GM21737 (cell line): Measurements from ENCODE around the gene RTP5.
A peak's percentile ranks its signal among the peaks of the same experiment; 100 is the strongest.

Source experiments
- ATAC-seq: cut with Tn5 transposase; IDR thresholded peaks from one replicate; pipeline ENCODE4 v1.9.1; 2021; ENCODE audit warnings: mild to moderate bottlenecking, moderate library complexity; ENCODE audit not compliant: unreplicated experiment

RTP5 gene

DNA sequence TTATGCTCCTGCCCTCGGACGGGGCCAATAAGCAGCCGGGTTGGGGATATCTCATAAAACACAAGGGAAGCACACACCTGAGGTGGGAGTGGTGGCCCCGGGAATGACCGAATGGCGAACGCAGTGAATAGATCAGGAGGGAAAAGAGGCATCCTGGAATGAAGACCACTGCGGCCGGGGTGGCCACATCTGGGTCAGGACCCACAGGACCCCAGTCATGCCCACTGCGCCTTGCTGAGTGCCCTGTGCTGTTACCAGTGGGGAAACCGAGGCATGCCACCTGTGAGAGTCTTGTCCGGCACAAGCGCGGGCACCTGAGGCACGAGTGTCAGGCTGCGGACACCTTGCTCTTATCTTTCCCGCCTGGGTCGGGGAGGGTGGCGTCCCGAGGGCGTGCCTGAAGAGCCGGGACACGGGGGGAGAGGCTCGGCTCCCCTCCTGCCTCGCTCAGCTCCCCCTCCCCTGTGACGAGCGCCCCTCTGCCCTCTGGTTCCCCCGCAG lies 12.4 kb upstream of the RTP5 start:
- ATAC-seq = no peak

DNA sequence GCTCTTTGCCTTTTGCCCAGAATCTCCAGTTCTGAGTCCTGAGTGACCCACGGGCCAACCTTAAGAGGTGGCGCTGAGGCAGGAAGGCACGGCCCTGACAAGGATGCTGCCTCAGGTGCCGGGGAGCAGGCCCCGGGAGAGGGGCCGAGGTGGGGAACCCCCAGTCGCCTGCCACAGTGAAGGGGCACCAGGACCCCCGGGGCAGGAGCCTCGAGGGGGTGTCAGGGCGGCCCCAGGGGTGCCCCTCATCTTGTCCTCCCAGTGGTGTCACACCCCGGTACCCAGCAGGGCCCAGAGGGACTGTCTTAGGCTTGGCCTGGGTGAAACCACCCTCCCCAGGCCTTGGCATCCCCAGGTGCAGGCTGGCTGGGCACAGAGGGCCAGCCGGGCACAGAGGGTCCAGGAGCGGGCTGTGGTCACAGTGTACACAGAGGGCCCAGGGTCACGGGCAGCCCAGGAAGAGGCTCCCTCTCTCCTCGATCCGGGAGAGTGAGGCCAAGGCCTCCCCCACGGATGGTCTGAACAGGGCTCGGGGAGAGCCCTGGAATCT lies 11.9 kb upstream of the RTP5 start:
- no peak for ATAC-seq

DNA sequence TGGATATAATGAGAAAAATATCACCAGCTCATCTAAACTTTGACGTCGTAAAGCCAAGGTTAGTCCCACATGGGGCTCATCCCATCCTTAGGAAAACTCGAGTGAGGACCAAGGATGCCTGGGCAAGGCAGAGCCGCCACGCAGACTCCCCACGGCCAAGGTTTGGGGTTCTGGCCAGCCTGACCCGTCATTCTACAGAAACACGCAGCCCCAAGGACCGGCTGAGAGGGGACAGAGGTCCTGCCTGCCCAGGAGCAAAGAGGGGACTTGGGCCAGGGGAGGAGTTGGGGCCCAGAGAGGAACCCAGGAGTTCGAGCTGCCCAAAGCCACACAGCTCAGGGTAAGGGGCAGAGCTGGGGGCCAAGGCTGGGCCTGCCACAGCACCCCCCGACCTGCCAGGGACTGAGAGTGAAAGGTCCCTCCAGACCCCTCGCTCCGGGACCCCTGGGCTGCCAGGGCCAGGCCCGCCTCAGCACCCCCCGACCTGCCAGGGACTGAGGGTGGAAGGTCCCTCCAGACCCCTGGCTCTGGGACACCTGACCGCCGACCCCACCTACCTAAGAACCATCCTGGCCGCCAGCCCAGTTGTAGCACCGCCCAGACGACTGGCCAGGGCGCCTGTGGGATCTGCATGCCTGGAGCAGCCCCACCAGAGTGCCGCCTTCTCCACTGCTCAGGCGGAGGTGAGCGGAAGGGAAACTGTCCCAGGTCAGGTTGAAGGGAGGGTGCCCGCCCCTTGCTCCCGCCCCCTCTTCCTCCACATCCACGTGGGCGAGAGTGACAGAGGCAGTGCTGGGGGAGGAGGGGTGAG lies 11.1 kb upstream of the RTP5 start, which contains the start of gene PDCD1:
Gene PDCD1, minus strand, starts transcription at position 689 of the 811 bp plus-strand sequence. Its CDS starts 56 bp downstream, at position 633.
- peak; percentile 40 for ATAC-seq

DNA sequence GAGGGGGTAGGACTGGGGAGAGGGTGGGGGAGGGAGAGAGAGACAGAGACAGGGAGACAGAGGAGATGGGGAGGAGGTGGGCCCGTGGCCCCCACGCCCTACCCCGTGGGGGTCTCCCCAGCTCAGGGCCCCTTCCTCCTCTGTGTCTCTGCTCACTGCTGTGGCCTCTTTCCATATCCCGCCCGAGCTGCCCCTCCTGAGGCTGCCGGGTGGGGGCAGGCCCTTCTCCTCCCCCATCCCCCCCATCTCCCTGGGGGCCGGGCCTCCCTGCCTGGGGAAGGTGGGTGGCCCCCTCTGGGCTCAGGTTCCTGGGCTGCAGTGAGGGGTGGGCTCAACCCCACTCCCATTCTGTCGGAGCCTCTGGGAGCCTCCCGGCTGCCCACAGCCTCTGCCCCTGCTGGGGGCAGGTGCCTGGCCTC lies 10.5 kb upstream of the RTP5 start:
- peak; percentile 21 for ATAC-seq

DNA sequence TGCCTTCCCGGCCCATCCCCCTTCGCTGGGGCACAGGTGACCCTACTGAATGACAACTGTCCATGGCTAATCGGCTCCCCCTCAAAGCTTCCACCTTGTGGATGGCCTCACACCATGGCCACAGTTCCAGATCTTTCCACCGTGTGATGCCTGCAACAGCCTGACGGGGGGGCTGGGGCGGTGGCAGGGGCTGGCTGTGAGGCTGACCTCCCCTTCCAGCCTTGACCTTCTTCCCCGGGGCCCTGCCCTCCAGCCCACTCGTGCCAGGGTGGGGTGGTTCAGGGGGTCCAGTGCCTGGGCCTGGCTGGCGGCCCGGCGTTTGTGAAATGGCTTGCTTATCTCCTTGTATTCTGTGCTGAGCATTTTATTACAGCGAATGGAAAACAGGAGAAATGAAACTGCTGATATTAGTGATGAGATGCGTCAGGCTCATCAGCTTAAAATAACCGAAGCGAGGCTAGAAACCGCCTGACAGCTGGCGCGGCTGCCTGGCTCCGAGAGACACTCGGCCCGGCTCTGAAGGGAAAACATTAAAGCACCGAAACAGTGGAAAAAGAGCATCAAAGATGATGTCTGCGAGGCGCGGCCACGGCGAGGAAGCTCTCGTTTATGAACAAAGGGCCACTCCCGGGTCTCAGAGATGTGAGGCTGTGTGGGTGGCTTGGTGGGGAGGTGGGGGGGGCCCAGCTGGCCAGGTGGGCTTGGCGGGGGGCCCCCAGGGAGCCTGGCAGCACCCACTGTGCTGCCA lies 9.9 kb upstream of the RTP5 start:
- peak; percentile 34 for ATAC-seq

DNA sequence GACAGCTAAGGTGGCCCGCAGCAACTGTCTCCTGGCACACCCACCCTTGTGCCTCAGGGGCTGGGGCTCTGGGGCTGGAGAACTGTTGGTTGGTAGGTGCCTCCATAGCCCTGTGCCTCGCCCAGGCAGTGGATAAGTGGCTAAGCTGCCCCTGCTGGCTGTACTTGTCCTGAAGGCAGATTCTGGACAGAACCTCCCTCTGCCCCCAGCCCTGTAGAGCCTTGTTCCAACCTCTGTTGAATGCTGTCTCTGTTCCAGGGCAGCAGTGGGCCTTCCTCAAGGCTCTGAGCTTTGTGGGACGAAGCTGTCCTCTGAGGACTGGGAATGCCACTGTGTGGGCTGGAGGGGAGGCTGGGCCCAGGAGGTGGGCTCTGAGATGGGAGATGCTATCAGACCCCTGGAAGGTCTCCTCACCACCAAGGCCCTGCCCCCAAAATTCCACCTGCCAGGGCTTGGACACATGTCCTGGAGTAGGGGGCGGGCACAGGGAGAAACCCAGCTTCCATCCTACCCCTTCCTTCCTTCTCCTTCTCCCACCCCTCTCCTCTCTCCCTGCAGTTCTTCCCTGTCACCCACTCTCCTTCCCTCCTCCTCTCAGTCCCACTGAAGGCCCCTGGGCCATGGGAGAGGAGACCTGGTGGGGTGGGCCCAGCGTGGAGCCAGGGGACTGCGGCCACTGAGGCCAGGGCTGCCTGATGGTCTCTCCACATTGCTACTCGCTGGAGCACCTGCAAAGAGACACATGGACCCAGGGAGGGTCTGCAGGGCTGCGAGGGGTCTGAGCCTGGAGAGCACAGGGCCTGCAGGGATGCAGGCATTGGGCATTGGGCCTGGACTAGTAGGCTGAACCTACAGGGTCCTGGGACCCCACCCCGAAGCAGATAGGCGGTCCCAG lies 9.1 kb upstream of the RTP5 start:
- ATAC-seq = no peak

DNA sequence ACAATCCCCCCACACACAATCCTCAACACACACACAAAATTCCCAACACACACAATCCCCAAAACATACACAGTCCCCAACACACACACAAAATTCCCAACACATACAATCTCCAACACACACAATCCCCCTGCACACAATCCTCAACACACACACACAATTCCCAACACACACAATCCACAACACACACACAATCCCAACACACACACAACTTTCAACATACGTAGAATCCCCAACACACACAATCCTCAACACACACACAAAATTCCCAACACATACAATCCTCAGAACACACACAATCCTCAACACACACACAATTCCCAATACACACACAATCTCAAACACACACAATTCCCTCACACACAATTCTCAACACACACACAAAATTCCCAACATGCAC lies 8.3 kb upstream of the RTP5 start:
- ATAC-seq = no peak

DNA sequence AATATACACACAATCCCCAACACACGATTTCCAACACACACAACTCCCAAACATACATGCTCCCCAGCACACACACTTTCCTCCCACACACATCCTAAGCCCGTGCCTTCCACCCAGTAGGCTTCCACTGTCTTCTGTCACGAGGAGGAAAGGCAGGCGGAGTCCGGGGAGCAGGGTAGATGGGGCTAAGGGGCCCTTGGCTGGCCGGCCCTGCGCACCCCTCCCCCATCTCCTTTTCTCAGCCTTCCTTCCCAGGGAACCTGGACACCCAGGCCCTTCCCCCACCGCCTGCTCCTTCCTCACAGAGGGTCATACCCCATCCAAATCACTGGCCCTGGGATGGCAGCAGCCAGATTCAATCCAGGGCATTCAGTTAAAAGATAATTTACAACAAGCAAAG lies 7.4 kb upstream of the RTP5 start:
- no peak for ATAC-seq

DNA sequence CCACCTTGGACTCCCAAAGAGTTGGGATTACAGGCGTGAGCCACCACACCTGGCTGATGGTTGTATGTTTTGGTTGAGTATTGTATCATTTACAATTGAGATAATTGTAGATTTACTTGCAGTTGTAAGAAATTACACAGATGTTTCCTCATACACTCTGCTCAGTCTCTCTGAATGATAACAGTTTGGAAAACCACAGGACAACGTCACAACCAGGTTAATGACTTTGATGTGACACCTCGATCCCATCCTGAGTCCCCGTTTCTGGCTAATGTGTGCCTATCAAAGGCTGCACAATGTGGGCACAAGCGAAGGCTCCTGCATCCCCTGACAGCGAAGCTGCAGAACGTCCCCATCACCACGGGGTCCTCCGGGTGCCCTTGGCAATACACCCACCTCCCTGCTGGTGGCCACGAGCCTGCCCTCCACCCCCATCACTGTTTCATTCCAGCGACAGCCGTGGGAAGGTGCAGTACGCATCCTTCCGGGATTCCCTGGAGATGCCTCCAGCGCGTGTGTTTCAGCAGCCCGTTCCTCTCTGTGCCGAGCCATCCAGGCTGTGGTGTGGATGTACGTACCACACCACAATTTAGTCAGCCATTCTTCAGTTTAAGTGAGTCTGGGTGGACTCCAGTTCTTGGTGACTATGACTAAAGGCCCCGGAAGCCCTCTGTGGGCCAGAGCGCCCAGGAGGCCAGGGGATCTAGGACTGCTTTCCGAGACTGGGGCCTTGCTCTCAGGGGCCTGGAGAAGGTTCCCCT lies 6.6 kb upstream of the RTP5 start:
- no peak for ATAC-seq

DNA sequence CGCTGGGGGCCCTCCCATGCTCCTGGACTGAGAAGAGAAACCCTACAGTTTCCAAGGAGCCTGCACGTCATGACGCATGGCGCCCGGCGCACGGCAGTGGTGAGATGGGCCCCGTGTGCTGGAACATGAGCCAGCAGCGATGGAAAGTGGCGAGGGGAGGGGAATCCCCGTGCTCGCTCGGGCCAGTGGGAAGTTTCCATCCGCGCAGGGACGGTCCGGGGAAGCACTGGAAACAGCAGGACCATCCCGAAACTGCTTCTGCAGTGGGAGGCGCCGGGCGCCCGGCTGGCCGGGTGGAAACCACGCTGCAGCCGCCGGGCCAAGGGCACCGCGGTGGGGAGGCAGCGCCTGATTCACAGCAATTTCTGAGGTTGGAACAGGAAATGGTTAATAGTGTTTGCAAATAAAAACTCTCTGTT lies 6.0 kb upstream of the RTP5 start:
- no peak for ATAC-seq

DNA sequence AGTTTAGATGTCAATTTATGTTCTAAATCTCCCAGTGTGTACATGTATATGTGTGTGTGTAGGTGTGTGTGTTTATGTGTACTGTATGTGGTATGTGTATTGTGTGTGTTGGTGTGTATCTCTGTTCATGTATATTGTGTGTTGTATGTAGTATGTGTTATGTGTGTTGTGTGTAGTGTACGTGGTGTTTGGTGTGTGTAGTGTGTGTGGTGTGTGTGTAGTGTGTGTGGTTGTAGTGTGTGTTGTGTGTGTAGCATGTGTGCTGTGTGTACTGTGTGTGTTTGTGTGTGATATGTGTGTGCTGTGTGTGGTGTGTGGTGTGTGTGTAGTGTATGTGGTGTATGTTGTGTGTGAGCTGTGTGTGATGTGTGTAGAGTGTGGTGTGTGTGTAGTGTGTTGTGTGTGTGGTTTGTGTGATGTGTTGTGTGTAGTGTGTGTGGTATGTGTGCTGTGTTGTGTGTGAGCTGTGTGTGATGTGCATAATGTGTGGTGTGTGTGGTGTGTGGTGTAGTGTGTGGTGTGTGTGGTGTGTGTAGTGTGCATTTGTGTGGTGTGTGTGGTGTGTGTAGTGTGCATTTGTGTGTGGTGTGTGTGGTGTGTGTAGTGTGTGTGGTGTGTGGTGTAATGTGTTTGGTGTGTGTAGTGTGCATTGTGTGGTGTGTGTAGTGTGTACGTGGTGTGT lies 5.2 kb upstream of the RTP5 start:
- ATAC-seq = no peak

DNA sequence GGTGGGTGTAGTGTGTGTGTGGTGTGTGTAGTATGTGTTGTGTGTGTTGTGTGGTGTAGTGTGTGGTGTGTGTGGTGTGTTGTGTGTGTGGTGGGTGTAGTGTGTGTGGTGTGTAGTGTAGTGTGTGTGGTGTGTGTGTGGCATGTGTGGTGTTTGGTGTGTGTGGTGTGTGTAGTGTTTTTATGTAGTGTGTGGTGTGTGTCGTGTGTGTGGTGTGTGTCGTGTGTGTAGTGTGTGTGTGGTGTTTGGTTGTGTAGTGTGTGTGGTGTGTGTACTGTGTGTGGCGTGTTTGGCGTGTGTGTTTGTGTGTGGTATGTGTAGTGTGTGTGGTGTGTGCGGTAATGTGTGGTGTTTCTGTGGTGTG lies 4.7 kb upstream of the RTP5 start:
- no peak for ATAC-seq

DNA sequence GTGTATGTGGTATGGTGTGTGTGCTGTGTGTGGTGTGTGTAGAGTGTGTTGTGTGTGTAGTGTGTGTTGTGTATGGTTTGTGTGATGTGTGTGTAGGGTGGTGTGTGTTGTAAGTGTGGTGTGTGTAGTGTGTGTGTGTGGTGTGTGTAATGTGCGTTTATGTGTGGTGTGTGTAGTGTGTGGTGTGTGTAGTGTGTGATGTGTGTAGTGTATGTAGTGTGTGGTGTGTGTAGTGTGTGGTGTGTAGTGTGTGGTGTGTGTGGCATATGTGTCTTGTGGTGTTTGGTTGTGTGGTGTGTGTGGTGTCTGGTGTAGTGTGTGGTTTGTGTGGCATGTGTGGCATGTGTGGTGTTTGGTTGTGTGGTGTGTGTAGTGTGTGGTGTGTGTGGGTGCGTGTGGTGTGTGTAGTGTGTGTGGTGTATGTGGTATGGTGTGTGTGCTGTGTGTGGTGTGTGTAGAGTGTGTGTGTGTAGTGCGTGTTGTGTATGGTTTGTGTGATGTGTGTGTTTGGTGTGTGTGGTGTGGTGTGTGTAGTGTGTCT lies 4.0 kb upstream of the RTP5 start:
- ATAC-seq = no peak

DNA sequence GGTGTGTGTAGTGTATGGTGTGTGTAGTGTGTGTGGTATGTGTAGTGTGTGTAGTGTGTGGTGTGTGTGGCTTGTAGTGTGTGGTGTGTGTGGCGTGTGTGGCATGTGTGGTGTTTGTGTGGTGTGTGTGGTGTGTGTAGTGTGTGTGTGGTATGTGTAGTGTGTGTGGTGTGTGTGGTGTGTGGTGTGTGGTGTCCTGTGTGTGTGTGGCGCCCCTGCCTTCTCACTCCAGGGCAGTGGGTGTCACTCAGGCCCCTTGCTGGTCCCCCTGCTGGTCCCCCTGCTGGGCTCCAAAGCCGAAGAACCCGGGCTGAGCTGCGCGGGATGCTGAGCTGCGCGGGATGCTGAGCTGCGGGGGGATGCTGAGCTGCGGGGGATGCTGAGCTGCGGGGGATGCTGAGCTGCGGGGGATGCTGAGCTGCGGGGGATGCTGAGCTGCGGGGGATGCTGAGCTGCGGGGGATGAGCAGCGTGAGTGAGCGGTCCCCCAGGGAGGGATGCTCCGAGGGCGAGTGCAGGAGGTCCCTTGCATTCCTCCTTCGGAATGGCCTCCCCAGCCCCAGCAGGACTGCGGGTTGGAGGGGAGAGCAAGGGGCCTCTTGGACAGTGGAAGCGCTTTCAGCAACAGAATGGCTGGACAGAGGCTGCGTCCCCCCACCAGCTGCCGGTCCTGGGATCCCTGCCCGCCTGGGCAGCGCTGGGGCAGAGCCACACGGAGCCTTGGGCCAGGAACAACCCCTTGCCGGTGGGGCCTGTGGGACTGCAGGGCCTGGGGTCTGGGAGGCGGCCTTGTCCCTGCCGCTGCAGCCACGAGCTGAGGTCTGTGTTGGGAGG lies 3.4 kb upstream of the RTP5 start:
- no peak for ATAC-seq

DNA sequence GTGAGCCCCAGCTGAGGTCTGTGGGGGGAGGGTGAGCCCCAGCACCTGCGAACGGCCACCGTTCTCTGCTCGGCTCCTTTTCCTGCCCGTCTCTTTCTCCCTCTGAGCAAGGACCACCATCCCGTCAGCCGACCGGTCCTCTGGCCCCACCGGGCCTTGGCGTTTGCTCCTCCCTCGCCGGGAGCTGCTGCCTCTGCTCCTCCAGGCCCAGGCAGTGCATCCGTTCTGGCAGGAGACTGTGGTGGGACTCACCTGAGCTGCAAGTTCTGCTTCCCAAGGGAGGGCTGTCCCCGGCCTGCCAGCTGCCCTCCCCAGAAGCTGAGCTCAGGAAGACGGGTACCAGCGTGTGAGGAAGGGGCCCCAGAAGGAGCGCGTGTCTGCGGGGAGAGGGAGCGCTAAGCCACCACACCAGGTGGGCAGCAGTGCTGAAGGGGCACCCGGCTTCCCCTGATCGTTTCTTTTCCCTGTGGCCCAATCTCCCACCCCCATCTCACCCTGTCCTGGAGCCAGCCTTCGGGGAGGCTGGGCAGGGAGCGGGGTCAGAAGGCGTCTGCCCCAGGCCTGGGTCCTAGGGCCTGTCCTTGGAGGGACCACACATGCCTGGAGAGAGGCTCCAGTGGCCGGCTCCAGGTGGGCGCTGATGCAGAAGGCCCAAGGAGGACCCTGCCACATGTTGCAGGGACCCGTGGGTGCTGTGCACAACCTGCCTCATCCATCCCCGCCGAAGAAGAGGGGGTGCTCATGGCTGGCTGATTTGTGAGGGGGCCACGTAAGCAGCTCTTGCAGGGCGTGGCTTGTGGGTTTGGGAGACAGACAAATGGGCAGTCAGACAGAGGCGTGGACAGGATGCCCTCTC lies 2.5 kb upstream of the RTP5 start:
- no peak for ATAC-seq

DNA sequence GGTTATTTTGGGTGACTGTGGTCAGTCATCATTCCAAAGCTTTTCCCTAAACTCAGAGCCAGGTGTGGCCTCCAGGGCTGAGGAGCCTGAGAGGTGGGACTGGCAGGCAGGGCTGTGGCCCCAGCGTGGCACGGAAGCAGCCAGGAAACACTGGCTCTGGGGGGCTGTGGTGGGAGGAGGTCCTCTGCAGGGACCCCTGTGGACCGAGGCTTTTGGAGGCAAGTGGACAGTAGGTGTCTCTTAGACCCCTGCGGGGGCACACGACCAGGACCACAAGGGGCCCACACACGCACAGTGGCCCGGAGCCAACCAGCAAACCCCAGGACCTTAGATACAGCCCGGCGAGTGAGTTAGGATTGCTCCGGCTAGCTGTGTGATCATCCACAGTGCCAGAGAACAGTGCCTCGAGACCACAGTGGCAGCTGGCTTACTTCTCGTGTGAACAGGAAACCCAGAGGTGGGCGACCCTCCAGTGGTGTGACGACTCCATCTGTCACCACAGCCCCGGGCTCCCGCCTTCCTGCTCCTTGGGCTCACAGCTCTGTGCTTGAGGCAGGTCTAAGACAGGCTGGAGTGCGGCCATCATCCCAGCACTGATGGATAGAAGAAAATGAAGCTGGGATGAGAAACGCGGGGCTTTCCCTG lies 1.6 kb upstream of the RTP5 start:
- no peak for ATAC-seq

DNA sequence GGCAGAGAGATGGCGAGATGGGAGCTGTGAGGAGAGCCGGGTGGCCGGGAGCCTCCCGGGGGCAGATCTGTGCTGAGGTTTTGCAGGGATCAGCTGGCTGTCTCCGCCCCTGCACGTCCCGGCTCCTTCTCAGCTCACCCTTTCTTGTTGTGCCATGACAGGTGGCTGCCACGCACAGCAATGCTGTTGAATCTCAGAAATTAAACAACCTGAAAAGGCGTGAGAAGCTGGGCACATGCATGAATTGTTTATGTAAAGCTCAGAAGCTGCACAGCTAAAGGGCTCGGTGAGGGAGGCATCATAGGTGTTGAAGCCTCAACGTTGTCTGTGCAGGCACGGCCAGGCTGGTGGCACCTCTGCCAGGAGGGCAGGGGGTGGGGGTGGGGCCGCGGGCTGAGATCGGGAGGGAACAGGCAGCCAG lies 858 bp upstream of the RTP5 start:
- ATAC-seq = no peak
